Mesodermal cell (in vitro differentiated cells): ENCODE results near the gene CYLD.

Source experiments
- H3K27ac ChIP-seq: 2 replicates; pipeline ENCODE4 v1.7.0; 2013; ENCODE audit warnings: mild to moderate bottlenecking, low read depth, low read length, moderate library complexity; ENCODE audit not compliant: severe bottlenecking
- H3K36me3 ChIP-seq: 2 replicates; pipeline ENCODE4 v1.7.1; 2013; ENCODE audit warnings: mild to moderate bottlenecking, low read length, moderate library complexity; ENCODE audit not compliant: control insufficient read depth, insufficient read depth
- H3K4me1 ChIP-seq: one replicate; pipeline ENCODE4 v1.7.1; 2013; ENCODE audit warnings: mild to moderate bottlenecking, low read length; ENCODE audit not compliant: insufficient read depth, control insufficient read depth, poor library complexity, severe bottlenecking
- H3K4me3 ChIP-seq: 2 replicates; pipeline ENCODE4 v1.7.0; 2013; ENCODE audit warnings: low read length, control low read depth, mild to moderate bottlenecking; ENCODE audit not compliant: insufficient read depth, poor library complexity, severe bottlenecking; ENCODE audit errors: extremely low read depth
- H3K9me3 ChIP-seq: 2 replicates; pipeline ENCODE4 v1.7.1; 2013; ENCODE audit warnings: mild to moderate bottlenecking, low read length, moderate library complexity; ENCODE audit not compliant: control insufficient read depth
- WGBS, 2 experiments: methylation state at CpG; one replicate each; pipeline ENCODE4 v1.1.5; 2013; ENCODE audit warnings: missing lambda C conversion rate in 2 of 2; ENCODE audit not compliant: insufficient coverage in 2 of 2; 5-methylcytosine and 5-hydroxymethylcytosine counted together

CYLD gene

GRCh38 chr16:50724306-50724705 lies 17.6 kb upstream of the CYLD start:
- H3K36me3 ChIP-seq, result no peaks in the 10 kb centered on the region
- H3K27ac ChIP-seq, result no peak overlapping the region
- peaks cover 4% of the 10 kb centered on the region for H3K9me3 ChIP-seq
- H3K4me3 ChIP-seq, result no peak overlapping the region
- no peaks in the 10 kb centered on the region for H3K4me1 ChIP-seq

GRCh38 chr16:50731130-50731988 lies 10.5 kb upstream of the CYLD start:
- no peaks in the 10 kb centered on the region for H3K36me3 ChIP-seq
- WGBS, 2 experiments, result 85 to 88% methylated on average over 3 to 4 of the region's 6 CpGs
- H3K4me1 ChIP-seq, result no peaks in the 10 kb centered on the region
- H3K4me3 ChIP-seq, result no peak overlapping the region
- H3K27ac ChIP-seq, result no peak overlapping the region
- no peaks in the 10 kb centered on the region for H3K9me3 ChIP-seq

- Histone ChIP-seq H3K4me3 (no peak overlapping the region), H3K4me1 (no peaks in the 10 kb centered on the region), H3K9me3 (no peaks in the 10 kb centered on the region), H3K36me3 (no peaks in the 10 kb centered on the region), H3K27ac (no peak overlapping the region)
- 84 to 86% methylated on average over 7 to 10 of the region's 10 CpGs for WGBS, 2 experiments
Measured at GRCh38 chr16:50731989-50732832, 9.7 kb upstream of the CYLD start.

GRCh38 chr16:50733468-50733867 lies 8.4 kb upstream of the CYLD start:
- Histone ChIP-seq H3K27ac (no peak overlapping the region), H3K9me3 (no peaks in the 10 kb centered on the region), H3K4me3 (no peak overlapping the region), H3K4me1 (no peaks in the 10 kb centered on the region), H3K36me3 (no peaks in the 10 kb centered on the region)
- 91 to 93% methylated on average over 6 to 7 of the region's 7 CpGs for WGBS, 2 experiments

GRCh38 chr16:50735629-50736122 lies 6.2 kb upstream of the CYLD start:
- Histone ChIP-seq H3K36me3 (no peaks in the 10 kb centered on the region), H3K9me3 (no peaks in the 10 kb centered on the region), H3K4me1 (no peaks in the 10 kb centered on the region), H3K27ac (no peak overlapping the region), H3K4me3 (no peak overlapping the region)
- 82 to 89% methylated on average over 7 of the region's 7 CpGs for WGBS, 2 experiments

- Histone ChIP-seq H3K27ac (no peak overlapping the region), H3K36me3 (no peaks in the 10 kb centered on the region), H3K4me3 (no peak overlapping the region), H3K9me3 (no peaks in the 10 kb centered on the region), H3K4me1 (no peaks in the 10 kb centered on the region)
- 87 to 89% methylated on average over 7 to 9 of the region's 9 CpGs for WGBS, 2 experiments
Measured at GRCh38 chr16:50736448-50736847, 5.4 kb upstream of the CYLD start.

GRCh38 chr16:50737420-50737959 lies 4.4 kb upstream of the CYLD start:
- no CpG with 5 or more reads among the region's 1 CpG for WGBS, 2 experiments
- no peak overlapping the region for H3K4me3 ChIP-seq
- no peaks in the 10 kb centered on the region for H3K4me1 ChIP-seq
- no peaks in the 10 kb centered on the region for H3K36me3 ChIP-seq
- no peak overlapping the region for H3K27ac ChIP-seq
- no peaks in the 10 kb centered on the region for H3K9me3 ChIP-seq

GRCh38 chr16:50739031-50739430 lies 2.9 kb upstream of the CYLD start:
- H3K4me3 ChIP-seq, result no peak overlapping the region
- no peak overlapping the region for H3K27ac ChIP-seq
- 86 to 92% methylated on average over 1 of the region's 1 CpG for WGBS, 2 experiments
- H3K36me3 ChIP-seq, result no peaks in the 10 kb centered on the region
- H3K4me1 ChIP-seq, result peaks cover 4% of the 10 kb centered on the region
- H3K9me3 ChIP-seq, result no peaks in the 10 kb centered on the region

GRCh38 chr16:50740736-50741135 lies 1.1 kb upstream of the CYLD start:
- WGBS, 2 experiments, result 88 to 100% methylated on average over 1 of the region's 1 CpG
- no peaks in the 10 kb centered on the region for H3K9me3 ChIP-seq
- H3K36me3 ChIP-seq, result no peaks in the 10 kb centered on the region
- peaks cover 4% of the 10 kb centered on the region for H3K4me1 ChIP-seq
- no peak overlapping the region for H3K27ac ChIP-seq
- no peak overlapping the region for H3K4me3 ChIP-seq

GRCh38 chr16:50741225-50741780 lies 583 bp upstream of the CYLD start:
- no peaks in the 10 kb centered on the region for H3K36me3 ChIP-seq
- H3K4me3 ChIP-seq, result peak overlapping the region; percentile 67
- 18 to 25% methylated on average over 17 to 19 of the region's 21 CpGs for WGBS, 2 experiments
- no peaks in the 10 kb centered on the region for H3K9me3 ChIP-seq
- H3K4me1 ChIP-seq, result peaks cover 4% of the 10 kb centered on the region
- no peak overlapping the region for H3K27ac ChIP-seq
